HCT116 (cell line): Measurements from ENCODE around the gene SHTN1. TPM values are rescaled to one million over a fixed set of nuclear protein-coding genes. Genes with fewer than 3 reads are reported as not detected.

Experiments used
- ATAC-seq: fragments of 200-7000 bp; cut with Tn5 transposase; 2 replicates; pipeline ENCODE4 v1.9.1; 2020; ENCODE audit warnings: mild to moderate bottlenecking, moderate library complexity
- BruUV-seq: library from RNA; stranded (reverse); fragments of 400-500 nt; replicated peaks from 2 replicates; lab custom pipeline; 2021; lab: Mats Ljungman, UMichigan
- CTCF ChIA-PET: fragments of 300-600 bp; sonication (Branson Sonifier 250); formaldehyde crosslinking; loops from one replicate; lab custom pipeline; 2021; ENCODE audit warnings: antibody characterized with exemption; lab: Charles Lee
- POLR2A ChIA-PET: fragments of 300-600, 350-600 bp; sonication (Branson Sonifier 250); formaldehyde crosslinking; loops from one replicate; lab custom pipeline; 2021; ENCODE audit warnings: antibody characterized with exemption; lab: Charles Lee
- RAD21 ChIA-PET, 2 experiments: fragments of 300-600 bp; sonication (Branson Sonifier 250); formaldehyde crosslinking; loops; one replicate each; lab custom pipeline; 2023; ENCODE audit warnings: low total read pairs in 2 of 2; ENCODE audit not compliant: uncharacterized antibody in 2 of 2, unreplicated experiment in 2 of 2, low non-redundant PET in 1 of 2; lab: Charles Lee
- DNase-seq: peaks from one replicate; pipeline ENCODE4 v3.0.0-alpha.2; 2010; ENCODE audit warnings: low read depth, low spot score
- H2AFZ ChIP-seq: fragments of 200-600 bp; shearing (Covaris generic), sonication (generic); 2 replicates; pipeline ENCODE4 v1.6.1; 2017; ENCODE audit warnings: low read depth, mixed run types, mixed read lengths, antibody characterized with exemption, low read length; ENCODE audit not compliant: poor library complexity, severe bottlenecking
- H3K27ac ChIP-seq: 2 replicates; pipeline ENCODE4 v1.5.1; 2012; ENCODE audit warnings: low read depth, low read length
- H3K27me3 ChIP-seq: fragments of 200-600 bp; sonication (generic); 2 replicates; pipeline ENCODE4 v1.6.1; 2016; ENCODE audit warnings: mixed run types, low read length, mixed read lengths; ENCODE audit not compliant: insufficient read depth
- H3K36me3 ChIP-seq, 2 experiments: fragments of 200-500 bp in 1 of 2; fragments of 200-600 bp in 1 of 2; sonication (Bioruptor generic) in 1 of 2; sonication (generic) in 1 of 2; 2 replicates each; pipeline versions ENCODE4 v1.5.1 to v1.6.1; 2014 to 2016; ENCODE audit warnings: low read length in 2 of 2, inconsistent platforms in 1 of 2, mixed read lengths in 1 of 2, mixed run types in 1 of 2; ENCODE audit not compliant: insufficient read depth in 2 of 2, control insufficient read depth in 1 of 2
- H3K4me1 ChIP-seq, 2 experiments: fragments of 200-600 bp in 1 of 2; sonication (generic) in 1 of 2; 2 replicates each; pipeline versions ENCODE4 v1.5.1 to v1.6.1; 2012 to 2017; ENCODE audit warnings: low read length in 2 of 2, inconsistent platforms in 1 of 2, mild to moderate bottlenecking in 1 of 2, mixed read lengths in 1 of 2, mixed run types in 1 of 2, moderate library complexity in 1 of 2; ENCODE audit not compliant: insufficient read depth in 2 of 2, control insufficient read depth in 1 of 2
- H3K4me2 ChIP-seq: fragments of 200-600 bp; sonication (generic); 2 replicates; pipeline ENCODE4 v1.6.1; 2017; ENCODE audit warnings: mixed run types, low read length, mixed read lengths
- H3K4me3 ChIP-seq, 2 experiments: fragments of 200-600 bp in 1 of 2; sonication (generic) in 1 of 2; replicated peaks in 1 of 2; 2 replicates each; pipeline ENCODE4 v1.5.1; 2011 to 2016; ENCODE audit warnings: low read length in 2 of 2, control low read depth in 1 of 2, low read depth in 1 of 2, mild to moderate bottlenecking in 1 of 2, mixed read lengths in 1 of 2, mixed run types in 1 of 2
- H3K79me2 ChIP-seq: fragments of 200-600 bp; sonication (generic); 2 replicates; pipeline ENCODE4 v1.6.1; 2017; ENCODE audit warnings: mild to moderate bottlenecking, mixed run types, low read length, moderate library complexity, mixed read lengths; ENCODE audit not compliant: insufficient read depth
- H3K9ac ChIP-seq: fragments of 200-600 bp; sonication (generic); 2 replicates; pipeline ENCODE4 v1.6.1; 2016; ENCODE audit warnings: low read length, mixed read lengths
- H3K9me2 ChIP-seq: fragments of 200-600 bp; sonication (generic), shearing (Covaris generic); 2 replicates; pipeline ENCODE4 v1.6.1; 2017; ENCODE audit warnings: mixed run types, mild to moderate bottlenecking, moderate library complexity; ENCODE audit not compliant: insufficient read depth
- H3K9me3 ChIP-seq, 2 experiments: fragments of 200-500 bp in 1 of 2; fragments of 200-600 bp in 1 of 2; sonication (Bioruptor generic) in 1 of 2; sonication (generic) in 1 of 2; 2 replicates each; pipeline ENCODE4 v1.6.1; 2014 to 2017; ENCODE audit warnings: low read length in 2 of 2, mixed read lengths in 2 of 2, inconsistent platforms in 1 of 2, low read depth in 1 of 2, mild to moderate bottlenecking in 1 of 2, mixed run types in 1 of 2, moderate library complexity in 1 of 2; ENCODE audit not compliant: control insufficient read depth in 1 of 2, insufficient read depth in 1 of 2
- H4K20me1 ChIP-seq: fragments of 200-600 bp; sonication (generic), shearing (Covaris generic); 2 replicates; pipeline ENCODE4 v1.6.1; 2017; ENCODE audit warnings: mixed run types, mild to moderate bottlenecking, moderate library complexity; ENCODE audit not compliant: insufficient read depth
- CBX3 ChIP-seq: IDR thresholded peaks from 2 replicates; pipeline ENCODE4 v1.6.1; 2012; ENCODE audit warnings: low read depth
- EGR1 ChIP-seq: IDR thresholded peaks from 2 replicates; pipeline ENCODE4 v1.6.1; 2012; ENCODE audit warnings: low read depth
- ELF1 ChIP-seq: IDR thresholded peaks from 2 replicates; pipeline ENCODE4 v1.6.1; 2012; ENCODE audit warnings: low read depth, borderline replicate concordance
- EZH2phosphoT487 ChIP-seq: fragments of 200-600 bp; IDR thresholded peaks from 2 replicates; pipeline ENCODE4 v1.6.1; 2018; ENCODE audit warnings: antibody characterized with exemption, borderline replicate concordance
- FOSL1 ChIP-seq: IDR thresholded peaks from 2 replicates; pipeline ENCODE4 v1.6.1; 2012; ENCODE audit warnings: low read depth
- JUND ChIP-seq: IDR thresholded peaks from 2 replicates; pipeline ENCODE4 v1.6.1; 2012
- POLR2A ChIP-seq: IDR thresholded peaks from 2 replicates; pipeline ENCODE4 v1.7.0; 2011; ENCODE audit warnings: borderline replicate concordance; ENCODE audit not compliant: insufficient read depth, insufficient read length; ENCODE audit errors: extremely low read depth
- POLR2AphosphoS5 ChIP-seq: IDR thresholded peaks from 2 replicates; pipeline ENCODE4 v1.6.1; 2011; ENCODE audit warnings: mild to moderate bottlenecking, low read depth, low read length, moderate library complexity
- RAD21 ChIP-seq: IDR thresholded peaks from 2 replicates; pipeline ENCODE4 v1.6.1; 2012; ENCODE audit warnings: low read depth, mild to moderate bottlenecking
- SIN3A ChIP-seq: IDR thresholded peaks from 2 replicates; pipeline ENCODE4 v1.6.1; 2012; ENCODE audit warnings: low read depth
- TCF7L2 ChIP-seq: IDR thresholded peaks from 2 replicates; pipeline ENCODE4 v1.7.0; 2011; ENCODE audit warnings: borderline replicate concordance, inconsistent platforms; ENCODE audit not compliant: insufficient read depth, insufficient read length; ENCODE audit errors: extremely low read depth
- YY1 ChIP-seq: IDR thresholded peaks from 2 replicates; pipeline ENCODE4 v1.6.1; 2011; ENCODE audit warnings: low read length, low read depth, moderate library complexity, mild to moderate bottlenecking; ENCODE audit not compliant: insufficient replicate concordance; ENCODE audit errors: extremely low read depth
- ZFX ChIP-seq: fragments of 450-650 bp; IDR thresholded peaks from 2 replicates; pipeline ENCODE4 v1.6.1; 2017
- ZNF274 ChIP-seq: fragments of 200-500 bp; sonication (Bioruptor generic); IDR thresholded peaks from 2 replicates; pipeline ENCODE4 v1.6.1; 2014; ENCODE audit warnings: mild to moderate bottlenecking, low read depth, low read length, inconsistent platforms
- intact Hi-C: fragments of 100-400 bp; cut with micrococcal nuclease; formaldehyde crosslinking; loops from 2 replicates; pipeline ENCODE4 v1.10.0; 2022
- total RNA-seq: library from RNA; stranded (reverse); gene quantifications from one replicate; pipeline ENCODE4 v1.2.1, GENCODE V29; 2021; ENCODE audit not compliant: unreplicated experiment
- TF ChIP-seq, protein P1 (sequence below): IDR thresholded peaks from 2 replicates; pipeline ENCODE4 v1.6.1; 2012
- TF ChIP-seq, protein P2 (sequence below), 3 experiments: fragments of 200-600 bp in 1 of 3; sonication (generic) in 1 of 3; IDR thresholded peaks in 2 of 3; conservative IDR thresholded peaks in 1 of 3; 2 replicates each; pipeline ENCODE4 v1.5.1; 2012 to 2017; ENCODE audit warnings: low read depth in 2 of 3, low read length in 2 of 3, antibody characterized with exemption in 1 of 3, borderline replicate concordance in 1 of 3, control low read depth in 1 of 3, mild to moderate bottlenecking in 1 of 3, mixed read lengths in 1 of 3, mixed run types in 1 of 3, moderate library complexity in 1 of 3; ENCODE audit not compliant: insufficient read depth in 1 of 3
- TF ChIP-seq, protein P3 (sequence below): IDR thresholded peaks from 2 replicates; pipeline ENCODE4 v1.6.1; 2012

The SHTN1 gene
- total RNA-seq, 1 experiment from 2014 or later, result 64.0 TPM

DNA sequence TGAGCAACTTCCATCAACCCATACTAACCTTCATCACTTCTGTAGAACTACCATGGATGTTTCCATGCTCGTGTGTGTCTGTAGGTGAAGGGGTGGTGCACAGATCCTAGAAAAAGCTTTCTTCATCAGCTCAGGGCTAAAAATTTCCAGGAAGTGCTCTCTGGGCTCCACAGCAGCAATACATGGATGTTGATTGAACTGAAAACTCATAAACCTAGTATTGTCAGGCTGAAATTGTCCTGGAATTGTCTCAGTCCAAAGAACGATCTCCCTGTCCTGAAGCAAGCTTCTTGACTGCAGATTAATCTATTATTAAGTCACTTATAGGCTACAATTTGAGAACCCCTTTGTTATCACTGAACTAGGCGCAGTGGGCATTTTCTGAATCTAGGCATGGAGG is 115.9 kb downstream of the SHTN1 start:
- no TSS peak for BruUV-seq
- ChIA-PET CTCF (interaction anchor here (1.0 to 1.1 kb wide), 2 partner anchors 14 to 279 kb away, joined by 4 to 5 read pairs; no protein-coding TSS in a partner anchor), POLR2A (no interaction called here), RAD21 (interaction anchor here in 1 of 2 experiments (1.1 kb wide), 1 partner anchor 286 kb away, joined by 4 read pairs; no protein-coding TSS in a partner anchor)
- intact Hi-C loops, result no loop called here
- TF ChIP-seq JUND (no peak), YY1 (no peak), EZH2phosphoT487 (no peak), CBX3 (no peak), POLR2AphosphoS5 (no peak), TCF7L2 (no peak), ELF1 (no peak), ZFX (no peak), SIN3A (no peak), EGR1 (no peak), RAD21 (no peak), POLR2A (no peak), ZNF274 (no peak), FOSL1 (no peak)
- TF ChIP-seq, protein P1, sequence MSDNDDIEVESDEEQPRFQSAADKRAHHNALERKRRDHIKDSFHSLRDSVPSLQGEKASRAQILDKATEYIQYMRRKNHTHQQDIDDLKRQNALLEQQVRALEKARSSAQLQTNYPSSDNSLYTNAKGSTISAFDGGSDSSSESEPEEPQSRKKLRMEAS, result no peak
- TF ChIP-seq, protein P2, sequence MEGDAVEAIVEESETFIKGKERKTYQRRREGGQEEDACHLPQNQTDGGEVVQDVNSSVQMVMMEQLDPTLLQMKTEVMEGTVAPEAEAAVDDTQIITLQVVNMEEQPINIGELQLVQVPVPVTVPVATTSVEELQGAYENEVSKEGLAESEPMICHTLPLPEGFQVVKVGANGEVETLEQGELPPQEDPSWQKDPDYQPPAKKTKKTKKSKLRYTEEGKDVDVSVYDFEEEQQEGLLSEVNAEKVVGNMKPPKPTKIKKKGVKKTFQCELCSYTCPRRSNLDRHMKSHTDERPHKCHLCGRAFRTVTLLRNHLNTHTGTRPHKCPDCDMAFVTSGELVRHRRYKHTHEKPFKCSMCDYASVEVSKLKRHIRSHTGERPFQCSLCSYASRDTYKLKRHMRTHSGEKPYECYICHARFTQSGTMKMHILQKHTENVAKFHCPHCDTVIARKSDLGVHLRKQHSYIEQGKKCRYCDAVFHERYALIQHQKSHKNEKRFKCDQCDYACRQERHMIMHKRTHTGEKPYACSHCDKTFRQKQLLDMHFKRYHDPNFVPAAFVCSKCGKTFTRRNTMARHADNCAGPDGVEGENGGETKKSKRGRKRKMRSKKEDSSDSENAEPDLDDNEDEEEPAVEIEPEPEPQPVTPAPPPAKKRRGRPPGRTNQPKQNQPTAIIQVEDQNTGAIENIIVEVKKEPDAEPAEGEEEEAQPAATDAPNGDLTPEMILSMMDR (IDR thresholded peaks at IDR 0.05 in 2 of 3, conservative IDR thresholded peaks at IDR 0.05 in 1 of 3; ENCODE audit: borderline replicate concordance in 1 of 3, insufficient read depth in 1 of 3, low read depth in 2 of 3, low read length in 2 of 3), result no peak
- TF ChIP-seq, protein P3, sequence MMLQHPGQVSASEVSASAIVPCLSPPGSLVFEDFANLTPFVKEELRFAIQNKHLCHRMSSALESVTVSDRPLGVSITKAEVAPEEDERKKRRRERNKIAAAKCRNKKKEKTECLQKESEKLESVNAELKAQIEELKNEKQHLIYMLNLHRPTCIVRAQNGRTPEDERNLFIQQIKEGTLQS, result no peak
- Histone ChIP-seq H2AFZ (no peak overlapping the region), H3K9me2 (no peaks in the 10 kb centered on the region), H3K27ac (peak overlapping the region; percentile 36; the same call in 1 of the 2 replicates), H3K9me3 (no peaks in the 10 kb centered on the region), H4K20me1 (no peaks in the 10 kb centered on the region), H3K36me3 (peaks cover 7 to 23% of the 10 kb centered on the region in 2 experiments; a peak in 3 of 4 replicates), H3K27me3 (no peaks in the 10 kb centered on the region), H3K9ac (peak overlapping the region; percentile 13; the same call in 1 of the 2 replicates), H3K79me2 (no peaks in the 10 kb centered on the region), H3K4me1 (peaks cover 14 to 21% of the 10 kb centered on the region in 2 experiments), H3K4me2 (peak overlapping the region; percentile 57), H3K4me3 (peak overlapping the region in 1 of 2 experiments; percentile 2; a peak in 1 of 4 replicates)
- no peak for DNase-seq
- ATAC-seq, result no peak; the same call in none of the 2 replicates
